Measurements from ENCODE around the gene SULT4A1.
A peak's percentile ranks its signal among the peaks of the same experiment; 100 is the strongest.
"Not testable (repeated sequence)": the region's sequence is repeated elsewhere in the genome, so short reads cannot be mapped to it uniquely, and the experiment has no call there.

SULT4A1 gene, protein sequence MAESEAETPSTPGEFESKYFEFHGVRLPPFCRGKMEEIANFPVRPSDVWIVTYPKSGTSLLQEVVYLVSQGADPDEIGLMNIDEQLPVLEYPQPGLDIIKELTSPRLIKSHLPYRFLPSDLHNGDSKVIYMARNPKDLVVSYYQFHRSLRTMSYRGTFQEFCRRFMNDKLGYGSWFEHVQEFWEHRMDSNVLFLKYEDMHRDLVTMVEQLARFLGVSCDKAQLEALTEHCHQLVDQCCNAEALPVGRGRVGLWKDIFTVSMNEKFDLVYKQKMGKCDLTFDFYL

DNA sequence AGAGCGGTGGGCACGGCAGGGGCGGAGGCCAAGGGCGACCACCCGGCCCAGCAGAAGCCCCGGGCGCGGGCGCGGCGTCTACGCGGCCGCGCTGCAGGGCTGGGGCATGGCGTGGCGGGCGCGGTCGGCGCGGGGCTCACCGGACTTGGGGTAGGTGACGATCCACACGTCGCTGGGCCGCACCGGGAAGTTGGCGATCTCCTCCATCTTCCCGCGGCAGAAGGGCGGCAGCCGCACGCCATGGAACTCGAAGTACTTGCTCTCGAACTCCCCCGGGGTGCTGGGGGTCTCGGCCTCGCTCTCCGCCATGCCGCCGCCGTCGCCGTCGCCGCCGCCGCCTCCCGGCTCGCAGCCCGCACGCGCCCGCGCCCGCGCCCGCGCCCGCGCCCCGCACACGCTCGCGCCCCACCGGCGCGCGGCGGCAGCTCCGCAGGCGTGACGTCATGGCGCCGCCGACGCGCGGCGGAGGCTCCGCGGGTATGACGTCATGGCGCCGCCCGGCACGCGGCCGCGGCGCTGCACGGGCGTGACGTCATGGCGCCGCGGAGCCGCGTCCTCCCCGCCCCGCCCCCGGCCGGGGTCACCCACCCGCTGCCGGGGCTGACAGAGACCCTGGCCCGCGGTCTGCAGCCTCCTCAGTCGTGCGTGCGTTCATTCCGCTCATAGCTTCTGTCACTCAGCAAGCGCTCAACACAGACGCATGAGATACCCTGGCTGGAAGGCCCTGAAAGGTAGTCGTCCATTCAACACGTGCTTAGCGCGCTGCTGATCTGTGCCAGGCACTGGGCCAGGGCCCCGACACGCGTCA is at the start of gene SULT4A1:
Gene SULT4A1 (minus strand): TSS at position 440 of the 808 bp plus-strand sequence. CDS start 131 bp downstream, at position 309.
- no peaks in the 10 kb centered on the region for H3K9me3 Mint-ChIP-seq
- H3K4me1 Mint-ChIP-seq, result peaks cover 6% of the 10 kb centered on the region
- no peaks in the 10 kb centered on the region for H3K36me3 Mint-ChIP-seq (ENCODE audit: low read depth)
- no peak for ATAC-seq
- H3K4me3 Mint-ChIP-seq, result peak within 1 kb of the TSS; percentile 29
- H3K27ac Mint-ChIP-seq, result no peak within 1 kb of the TSS
- peak; percentile 8 for DNase-seq
- peaks cover 65% of the 10 kb centered on the region for H3K27me3 Mint-ChIP-seq

DNA sequence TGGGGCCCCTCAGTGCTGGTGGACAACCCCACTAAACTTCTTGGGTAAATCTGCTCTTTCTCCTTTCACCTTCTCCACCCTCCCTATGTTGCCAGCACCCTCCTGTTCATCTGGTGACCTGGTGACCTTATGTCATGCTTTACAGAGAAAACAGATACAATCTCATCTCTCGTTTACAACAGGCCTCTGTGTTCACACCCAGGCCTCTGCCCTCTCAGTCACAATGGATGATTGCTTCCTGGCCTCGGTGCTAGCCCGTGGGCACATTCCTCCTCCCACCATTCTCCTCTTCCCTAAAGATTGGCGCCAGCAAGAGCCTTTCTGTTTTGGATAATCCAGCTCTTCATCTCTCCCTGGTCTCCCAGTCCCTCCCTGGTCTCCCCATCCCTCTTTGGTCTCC is 49.0 kb upstream of the SULT4A1 start:
- Mint-ChIP-seq H3K27me3 (peaks cover 17% of the 10 kb centered on the region), H3K4me1 (no peaks in the 10 kb centered on the region), H3K27ac (no peak overlapping the region), H3K36me3 (ENCODE audit: low read depth) (no peaks in the 10 kb centered on the region), H3K4me3 (no peak overlapping the region), H3K9me3 (no peaks in the 10 kb centered on the region)
- no peak for ATAC-seq
- no peak for DNase-seq

GRCh38 chr22:43910178-43910695 is 47.9 kb upstream of the SULT4A1 start:
- no peaks in the 10 kb centered on the region for H3K9me3 Mint-ChIP-seq
- no peaks in the 10 kb centered on the region for H3K4me1 Mint-ChIP-seq
- DNase-seq (no peak), ATAC-seq (no peak)
- peaks cover 19% of the 10 kb centered on the region for H3K27me3 Mint-ChIP-seq
- H3K27ac Mint-ChIP-seq, result no peak overlapping the region
- H3K4me3 Mint-ChIP-seq, result no peak overlapping the region
- no peaks in the 10 kb centered on the region for H3K36me3 Mint-ChIP-seq (ENCODE audit: low read depth)

- Mint-ChIP-seq H3K9me3 (no peaks in the 10 kb centered on the region), H3K4me3 (no peak overlapping the region), H3K27me3 (peaks cover 19% of the 10 kb centered on the region), H3K27ac (no peak overlapping the region), H3K36me3 (ENCODE audit: low read depth) (no peaks in the 10 kb centered on the region), H3K4me1 (no peaks in the 10 kb centered on the region)
- no peak for DNase-seq
- ATAC-seq, result no peak
Observed at GRCh38 chr22:43909708-43910107, 47.4 kb upstream of the SULT4A1 start.

GRCh38 chr22:43905681-43906080 is 43.4 kb upstream of the SULT4A1 start:
- no peak for ATAC-seq
- Mint-ChIP-seq H3K4me3 (no peak overlapping the region), H3K36me3 (ENCODE audit: low read depth) (no peaks in the 10 kb centered on the region), H3K27me3 (peaks cover 25% of the 10 kb centered on the region), H3K9me3 (no peaks in the 10 kb centered on the region), H3K4me1 (no peaks in the 10 kb centered on the region), H3K27ac (no peak overlapping the region)
- no peak for DNase-seq

DNA sequence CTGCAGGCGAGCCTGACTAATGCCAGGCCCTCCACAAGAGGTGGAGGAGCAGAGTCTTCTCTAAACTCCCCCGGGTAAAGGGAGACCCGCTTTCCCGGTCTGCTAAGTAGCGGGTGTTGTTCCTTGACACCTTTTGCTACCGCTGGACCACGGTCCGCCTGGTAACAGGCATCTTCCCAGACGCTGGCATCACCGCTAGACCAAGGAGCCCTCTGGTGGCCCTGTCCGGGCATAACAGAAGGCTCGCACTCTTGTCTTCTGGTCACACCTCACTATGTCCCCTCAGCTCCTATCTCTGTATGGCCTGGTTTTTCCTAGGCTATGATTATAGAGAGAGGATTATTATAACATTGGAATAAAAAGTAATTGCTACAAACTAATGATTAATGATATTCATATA is 42.1 kb upstream of the SULT4A1 start:
- H3K36me3 Mint-ChIP-seq (ENCODE audit: low read depth); H3K27ac Mint-ChIP-seq; H3K4me1 Mint-ChIP-seq; H3K9me3 Mint-ChIP-seq; ATAC-seq; H3K4me3 Mint-ChIP-seq: not testable (repeated sequence)
- H3K27me3 Mint-ChIP-seq, result peaks cover 18% of the 10 kb centered on the region
- peak; percentile 37 for DNase-seq

GRCh38 chr22:43903033-43903432 is 40.7 kb upstream of the SULT4A1 start:
- not testable (repeated sequence) for H3K4me1 Mint-ChIP-seq; H3K4me3 Mint-ChIP-seq; ATAC-seq; H3K9me3 Mint-ChIP-seq; DNase-seq; H3K36me3 Mint-ChIP-seq (ENCODE audit: low read depth); H3K27ac Mint-ChIP-seq
- H3K27me3 Mint-ChIP-seq, result peaks cover 18% of the 10 kb centered on the region

DNA sequence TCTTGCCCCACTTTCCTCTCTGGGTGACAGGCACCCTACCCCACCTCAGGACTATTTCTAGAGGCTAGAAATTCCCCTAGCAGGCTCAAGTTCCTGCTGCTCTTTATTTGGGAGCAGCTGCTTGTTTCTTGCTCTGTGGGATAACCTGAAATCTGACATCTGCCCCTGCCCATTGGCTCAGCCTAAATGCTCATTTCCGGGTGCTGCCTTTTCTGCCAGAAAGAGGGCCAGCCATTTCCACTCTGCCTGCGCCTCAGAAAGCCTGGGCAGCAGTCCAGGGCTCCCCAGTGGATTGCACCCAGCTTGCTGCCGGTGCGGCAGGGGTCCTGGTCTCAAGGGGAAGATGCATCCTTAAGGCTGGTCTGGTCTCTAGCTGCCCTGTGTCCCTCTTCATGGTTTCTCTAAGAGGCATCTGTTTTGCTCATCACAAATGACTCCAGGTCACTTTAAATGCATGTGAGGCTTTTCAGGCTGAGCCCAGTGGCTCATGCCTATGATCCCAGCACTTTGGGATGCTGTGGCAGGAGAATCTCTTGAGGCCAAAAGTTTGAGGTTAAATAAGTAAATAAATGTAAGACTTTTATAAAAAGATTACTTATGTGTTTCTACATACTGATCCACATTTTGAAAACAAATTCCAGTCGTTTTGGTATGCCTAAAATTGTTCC is 39.8 kb upstream of the SULT4A1 start:
- H3K36me3 Mint-ChIP-seq (ENCODE audit: low read depth), result no peaks in the 10 kb centered on the region
- H3K4me1 Mint-ChIP-seq, result no peaks in the 10 kb centered on the region
- DNase-seq, result no peak
- no peak overlapping the region for H3K4me3 Mint-ChIP-seq
- H3K27ac Mint-ChIP-seq, result no peak overlapping the region
- H3K9me3 Mint-ChIP-seq, result no peaks in the 10 kb centered on the region
- peaks cover 18% of the 10 kb centered on the region for H3K27me3 Mint-ChIP-seq
- ATAC-seq, result no peak

- H3K9me3 Mint-ChIP-seq, result no peaks in the 10 kb centered on the region
- no peak for ATAC-seq
Observed at GRCh38 chr22:43900206-43900605, 37.9 kb upstream of the SULT4A1 start.

GRCh38 chr22:43897751-43898261 is 35.5 kb upstream of the SULT4A1 start:
- Mint-ChIP-seq H3K36me3 (ENCODE audit: low read depth) (no peaks in the 10 kb centered on the region), H3K9me3 (no peaks in the 10 kb centered on the region), H3K27me3 (peaks cover 16% of the 10 kb centered on the region), H3K4me1 (no peaks in the 10 kb centered on the region), H3K27ac (no peak overlapping the region), H3K4me3 (no peak overlapping the region)
- DNase-seq (no peak), ATAC-seq (peak; percentile 44)

More at GRCh38 chr22:43900206-43900605, 37.9 kb upstream of the SULT4A1 start:
- Mint-ChIP-seq H3K4me1 (no peaks in the 10 kb centered on the region), H3K27ac (no peak overlapping the region), H3K27me3 (peaks cover 16% of the 10 kb centered on the region), H3K36me3 (ENCODE audit: low read depth) (no peaks in the 10 kb centered on the region), H3K4me3 (no peak overlapping the region)
- DNase-seq, result no peak

- Mint-ChIP-seq H3K27me3 (peaks cover 24% of the 10 kb centered on the region), H3K27ac (no peak overlapping the region), H3K9me3 (no peaks in the 10 kb centered on the region), H3K4me3 (no peak overlapping the region), H3K4me1 (no peaks in the 10 kb centered on the region), H3K36me3 (ENCODE audit: low read depth) (no peaks in the 10 kb centered on the region)
- ATAC-seq (no peak), DNase-seq (no peak)
Observed at GRCh38 chr22:43895986-43896645, 33.8 kb upstream of the SULT4A1 start.

- ATAC-seq (no peak), DNase-seq (no peak)
- no peaks in the 10 kb centered on the region for H3K9me3 Mint-ChIP-seq
- no peak overlapping the region for H3K4me3 Mint-ChIP-seq
- no peak overlapping the region for H3K27ac Mint-ChIP-seq
- no peaks in the 10 kb centered on the region for H3K36me3 Mint-ChIP-seq (ENCODE audit: low read depth)
- peaks cover 33% of the 10 kb centered on the region for H3K27me3 Mint-ChIP-seq
- H3K4me1 Mint-ChIP-seq, result no peaks in the 10 kb centered on the region
Observed at GRCh38 chr22:43894122-43894521, 31.8 kb upstream of the SULT4A1 start.

GRCh38 chr22:43893266-43893665 is 31.0 kb upstream of the SULT4A1 start:
- Mint-ChIP-seq H3K4me1 (no peaks in the 10 kb centered on the region), H3K27me3 (peaks cover 40% of the 10 kb centered on the region), H3K4me3 (no peak overlapping the region), H3K9me3 (no peaks in the 10 kb centered on the region), H3K27ac (no peak overlapping the region), H3K36me3 (ENCODE audit: low read depth) (no peaks in the 10 kb centered on the region)
- ATAC-seq (no peak), DNase-seq (no peak)

Measured in activated naive CD8-positive, alpha-beta T cell treated with anti-CD3 and anti-CD28 coated beads, Interleukin-2, amount 50 U/mL, for 24 hours (primary cell).